NCI-H2107 (cell line): ENCODE results near the gene ZEB1.
"Not testable (repeated sequence)": the region's sequence is repeated elsewhere in the genome, so short reads cannot be mapped to it uniquely, and the experiment has no call there.

ENCODE experiments used
- DNase-seq: peaks from one replicate; lab custom pipeline; 2025; lab: John Stamatoyannopoulos, UW

The ZEB1 gene

GRCh38 chr10:31318382-31318853, 598 bp upstream of the ZEB1 start:
- no peak for DNase-seq

- DNase-seq: no peak
These were observed 860 bp downstream of the ZEB1 start for GRCh38 chr10:31319602-31320549.

- DNase-seq: no peak
These were observed 1.7 kb downstream of the ZEB1 start for GRCh38 chr10:31320550-31321211.

- no peak for DNase-seq
These were observed 2.5 kb downstream of the ZEB1 start for GRCh38 chr10:31321396-31321941.

GRCh38 chr10:31322647-31323046, 3.6 kb downstream of the ZEB1 start:
- no peak for DNase-seq

GRCh38 chr10:31340343-31340742, 21.3 kb downstream of the ZEB1 start:
- DNase-seq: no peak

GRCh38 chr10:31341552-31341951, 22.5 kb downstream of the ZEB1 start:
- DNase-seq: no peak

GRCh38 chr10:31343009-31343408, 24.0 kb downstream of the ZEB1 start:
- DNase-seq: no peak

GRCh38 chr10:31343551-31343950, 24.5 kb downstream of the ZEB1 start:
- DNase-seq: no peak

GRCh38 chr10:31345886-31346285, 26.9 kb downstream of the ZEB1 start:
- DNase-seq: no peak

GRCh38 chr10:31346953-31347352, 27.9 kb downstream of the ZEB1 start:
- DNase-seq: no peak

GRCh38 chr10:31347705-31348104, 28.7 kb downstream of the ZEB1 start:
- no peak for DNase-seq

- no peak for DNase-seq
These were observed 31.9 kb downstream of the ZEB1 start for GRCh38 chr10:31350891-31351290.

- no peak for DNase-seq
These were observed 33.6 kb downstream of the ZEB1 start for GRCh38 chr10:31352436-31353226.

GRCh38 chr10:31353574-31353973, 34.6 kb downstream of the ZEB1 start:
- DNase-seq: no peak

GRCh38 chr10:31358688-31359330, 39.8 kb downstream of the ZEB1 start:
- DNase-seq: no peak

GRCh38 chr10:31359979-31360378, 41.0 kb downstream of the ZEB1 start:
- no peak for DNase-seq

- not testable (repeated sequence) for DNase-seq
These were observed 42.5 kb downstream of the ZEB1 start for GRCh38 chr10:31361475-31361874.

GRCh38 chr10:31362023-31362641, 43.1 kb downstream of the ZEB1 start:
- DNase-seq: no peak

- DNase-seq: not testable (repeated sequence)
These were observed 44.7 kb downstream of the ZEB1 start for GRCh38 chr10:31363696-31364095.

- DNase-seq: not testable (repeated sequence)
These were observed 45.2 kb downstream of the ZEB1 start for GRCh38 chr10:31364238-31364637.
